Nephron (organoid): ENCODE measurements around the gene ZNF423.

Experiments
- H3K27ac Mint-ChIP-seq, 3 experiments: 2 replicates each; pipeline ENCODE4 v1.8.0; 2020; ENCODE audit warnings: mixed read lengths in 3 of 3, mild to moderate bottlenecking in 2 of 3, moderate library complexity in 1 of 3
- H3K27me3 Mint-ChIP-seq: 2 replicates; pipeline ENCODE4 v1.8.0; 2021; ENCODE audit warnings: low read depth, mild to moderate bottlenecking, moderate library complexity, mixed read lengths
- H3K36me3 Mint-ChIP-seq: 2 replicates; pipeline ENCODE4 v1.8.0; 2020; ENCODE audit warnings: low read depth, mixed read lengths
- H3K4me1 Mint-ChIP-seq: 2 replicates; pipeline ENCODE4 v1.8.0; 2020; ENCODE audit warnings: mixed read lengths
- H3K4me3 Mint-ChIP-seq, 3 experiments: 2 replicates each; pipeline ENCODE4 v1.8.0; 2020; ENCODE audit warnings: mild to moderate bottlenecking in 3 of 3, mixed read lengths in 3 of 3, moderate library complexity in 2 of 3
- H3K9me3 Mint-ChIP-seq: 2 replicates; pipeline ENCODE4 v1.8.0; 2020; ENCODE audit warnings: mixed read lengths
- TF ChIP-seq, protein P1 (sequence below), 3 experiments: fragments of 200-600 bp; sonication (generic); IDR thresholded peaks; one replicate each; pipeline ENCODE4 v1.5.0; 2021; ENCODE audit warnings: antibody characterized with exemption in 3 of 3; ENCODE audit not compliant: unreplicated experiment in 3 of 3

The ZNF423 gene

DNA sequence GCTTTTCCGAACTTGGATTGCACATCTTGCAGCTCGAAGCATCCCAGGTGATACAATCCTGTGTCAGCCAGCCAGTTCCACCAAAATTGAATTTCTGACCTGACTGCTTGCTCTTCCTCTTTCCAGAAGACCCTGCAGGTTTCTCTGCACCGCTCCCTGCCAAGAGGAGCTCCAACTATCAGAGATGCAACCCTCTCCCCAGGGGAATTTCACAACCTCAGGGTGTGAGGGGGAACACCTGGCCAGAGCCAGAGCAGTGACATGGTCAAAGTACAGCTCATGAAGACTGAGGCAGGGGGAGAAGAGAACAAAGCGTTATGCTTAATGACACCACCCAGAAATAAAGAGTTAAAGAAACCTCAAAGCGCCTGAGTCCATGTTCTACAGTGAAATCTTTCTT, 25.0 kb downstream of the ZNF423 start:
- Mint-ChIP-seq H3K27ac (peak overlapping the region; percentile 60 to 97 (median 79)), H3K9me3 (no peaks in the 10 kb centered on the region), H3K4me1 (peaks cover 79% of the 10 kb centered on the region), H3K27me3 (no peaks in the 10 kb centered on the region), H3K36me3 (peaks cover 12% of the 10 kb centered on the region), H3K4me3 (no peak overlapping the region)
- TF ChIP-seq, protein P1, sequence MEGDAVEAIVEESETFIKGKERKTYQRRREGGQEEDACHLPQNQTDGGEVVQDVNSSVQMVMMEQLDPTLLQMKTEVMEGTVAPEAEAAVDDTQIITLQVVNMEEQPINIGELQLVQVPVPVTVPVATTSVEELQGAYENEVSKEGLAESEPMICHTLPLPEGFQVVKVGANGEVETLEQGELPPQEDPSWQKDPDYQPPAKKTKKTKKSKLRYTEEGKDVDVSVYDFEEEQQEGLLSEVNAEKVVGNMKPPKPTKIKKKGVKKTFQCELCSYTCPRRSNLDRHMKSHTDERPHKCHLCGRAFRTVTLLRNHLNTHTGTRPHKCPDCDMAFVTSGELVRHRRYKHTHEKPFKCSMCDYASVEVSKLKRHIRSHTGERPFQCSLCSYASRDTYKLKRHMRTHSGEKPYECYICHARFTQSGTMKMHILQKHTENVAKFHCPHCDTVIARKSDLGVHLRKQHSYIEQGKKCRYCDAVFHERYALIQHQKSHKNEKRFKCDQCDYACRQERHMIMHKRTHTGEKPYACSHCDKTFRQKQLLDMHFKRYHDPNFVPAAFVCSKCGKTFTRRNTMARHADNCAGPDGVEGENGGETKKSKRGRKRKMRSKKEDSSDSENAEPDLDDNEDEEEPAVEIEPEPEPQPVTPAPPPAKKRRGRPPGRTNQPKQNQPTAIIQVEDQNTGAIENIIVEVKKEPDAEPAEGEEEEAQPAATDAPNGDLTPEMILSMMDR (IDR thresholded peaks at IDR 0.05; ENCODE audit: unreplicated experiment in 3 of 3): no peak

DNA sequence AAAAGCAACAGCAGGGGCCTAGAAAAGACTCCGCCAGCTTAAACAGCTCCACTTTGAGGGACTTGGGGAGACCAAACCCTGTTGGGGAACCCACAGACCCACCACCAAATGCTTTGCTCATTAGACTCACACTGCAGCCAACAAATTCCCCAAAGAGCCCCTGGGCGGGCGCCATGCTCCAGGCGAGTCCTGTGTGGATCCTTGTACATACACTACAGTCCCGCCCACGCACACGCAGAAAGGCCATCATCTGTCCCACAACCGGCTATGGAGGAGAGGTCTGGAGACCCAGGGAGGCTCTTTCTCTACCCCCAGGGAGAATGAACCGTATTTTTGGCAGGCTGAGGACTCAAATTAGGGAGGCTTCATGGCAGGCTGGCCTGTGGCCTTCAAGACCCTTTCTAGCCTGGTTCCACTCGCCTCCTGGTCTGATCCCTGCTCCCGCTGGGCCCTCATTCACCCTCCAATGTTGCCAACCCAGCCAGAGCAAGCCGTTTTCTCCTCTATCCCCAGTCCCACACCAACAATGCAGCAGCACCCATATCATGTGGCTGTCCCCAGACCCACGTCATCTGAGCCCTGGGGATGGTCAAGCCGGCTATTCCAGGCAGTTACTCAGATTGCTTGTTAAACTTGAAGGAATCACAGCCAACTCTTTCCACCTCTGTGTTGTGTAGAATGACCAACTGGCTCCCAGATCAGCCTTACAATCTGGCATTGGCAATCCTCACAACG, 27.2 kb downstream of the ZNF423 start:
- H3K4me3 Mint-ChIP-seq: peak overlapping the region; percentile 21 to 68 (median 35)
- TF ChIP-seq, protein P1 (IDR thresholded peaks at IDR 0.05; ENCODE audit: unreplicated experiment in 3 of 3): no peak
- H3K9me3 Mint-ChIP-seq: no peaks in the 10 kb centered on the region
- H3K27me3 Mint-ChIP-seq: no peaks in the 10 kb centered on the region
- H3K4me1 Mint-ChIP-seq: peaks cover 82% of the 10 kb centered on the region
- H3K36me3 Mint-ChIP-seq: peaks cover 12% of the 10 kb centered on the region
- H3K27ac Mint-ChIP-seq: peak overlapping the region; percentile 92 to 97 (median 97)

DNA sequence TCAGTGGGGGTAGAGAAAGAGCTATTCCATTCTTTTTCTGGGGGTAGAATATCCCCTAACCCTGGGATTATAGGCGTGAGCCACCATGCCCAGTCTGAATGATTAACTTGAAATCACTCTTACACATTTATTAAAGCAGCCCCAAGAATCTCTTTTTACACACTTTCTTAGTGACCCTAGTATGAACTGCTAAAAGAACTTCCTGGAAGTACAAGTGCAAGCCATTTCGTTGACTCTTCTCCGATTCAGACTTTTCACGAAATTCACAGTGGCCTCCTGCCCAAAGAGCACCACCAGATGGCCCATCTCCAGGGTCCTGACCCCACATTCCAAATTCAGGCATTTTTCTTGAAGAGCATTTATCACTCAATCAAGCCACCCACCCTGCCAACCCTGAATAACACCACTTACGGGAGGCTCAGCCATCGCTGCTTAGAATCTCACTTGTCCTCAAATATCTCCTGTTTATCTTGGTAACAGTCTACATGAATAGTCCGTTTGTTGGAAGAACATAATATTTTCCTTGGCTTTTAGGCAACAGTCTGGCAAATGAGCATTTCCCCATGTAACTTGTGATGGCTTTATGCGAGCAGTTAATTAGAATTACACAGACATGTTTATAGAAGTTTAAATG, 28.0 kb downstream of the ZNF423 start:
- H3K9me3 Mint-ChIP-seq: no peaks in the 10 kb centered on the region

DNA sequence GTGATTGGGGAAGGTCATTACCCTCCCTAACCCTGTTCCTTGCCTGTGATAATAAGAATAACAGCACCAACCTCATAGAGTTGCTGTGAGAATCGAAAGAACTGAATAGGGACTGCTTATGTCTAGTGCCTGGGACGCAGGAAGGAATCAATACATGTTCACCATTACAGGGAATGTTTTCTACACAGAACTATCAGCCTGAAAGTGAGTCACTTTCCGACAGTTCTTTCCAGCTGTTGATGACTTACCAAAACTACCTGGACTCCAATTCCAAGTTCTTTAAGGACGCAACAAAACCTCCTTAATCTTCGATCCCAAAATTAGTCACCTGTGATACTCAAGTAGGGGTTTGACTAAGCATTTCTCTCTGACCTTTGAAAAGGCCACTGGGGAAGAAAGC, 29.4 kb downstream of the ZNF423 start:
- Mint-ChIP-seq H3K27me3 (no peaks in the 10 kb centered on the region), H3K36me3 (peaks cover 16% of the 10 kb centered on the region), H3K4me1 (peaks cover 82% of the 10 kb centered on the region), H3K9me3 (no peaks in the 10 kb centered on the region), H3K4me3 (no peak overlapping the region), H3K27ac (no peak overlapping the region)
- TF ChIP-seq, protein P1 (IDR thresholded peaks at IDR 0.05; ENCODE audit: unreplicated experiment in 3 of 3): no peak

More for the DNA sequence above, 28.0 kb downstream of the ZNF423 start:
- peaks cover 12% of the 10 kb centered on the region for H3K36me3 Mint-ChIP-seq
- peak overlapping the region; percentile 92 to 97 (median 97) for H3K27ac Mint-ChIP-seq
- H3K4me3 Mint-ChIP-seq: peak overlapping the region; percentile 3 to 68 (median 35)
- peaks cover 82% of the 10 kb centered on the region for H3K4me1 Mint-ChIP-seq
- TF ChIP-seq, protein P1 (IDR thresholded peaks at IDR 0.05; ENCODE audit: unreplicated experiment in 3 of 3): no peak
- no peaks in the 10 kb centered on the region for H3K27me3 Mint-ChIP-seq

DNA sequence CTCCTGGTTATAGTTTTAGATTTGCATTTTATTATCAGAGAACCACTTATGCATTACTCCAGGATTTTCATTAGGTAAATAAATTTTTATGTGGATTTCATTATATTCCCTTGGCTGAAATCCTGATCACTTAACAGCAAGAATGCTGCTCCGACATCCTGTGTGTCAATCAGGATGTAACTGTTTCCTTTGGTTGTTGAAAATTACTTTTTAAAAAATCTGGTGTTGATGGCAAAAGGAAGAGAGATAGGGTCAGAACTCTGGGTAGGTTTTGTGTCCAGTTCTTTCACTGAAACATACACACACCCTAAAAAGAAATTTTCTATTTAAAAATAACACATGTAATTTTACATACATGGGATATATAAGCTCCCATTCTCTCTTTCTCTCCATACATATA, 30.9 kb downstream of the ZNF423 start:
- Mint-ChIP-seq H3K4me3 (no peak overlapping the region), H3K27ac (peak overlapping the region; percentile 65 to 81 (median 67)), H3K9me3 (no peaks in the 10 kb centered on the region), H3K36me3 (peaks cover 9% of the 10 kb centered on the region), H3K4me1 (peaks cover 73% of the 10 kb centered on the region), H3K27me3 (no peaks in the 10 kb centered on the region)
- TF ChIP-seq, protein P1 (IDR thresholded peaks at IDR 0.05; ENCODE audit: unreplicated experiment in 3 of 3): no peak
